GM19099 (cell line): ENCODE measurements around the gene KRTAP10-7.
"Not testable (repeated sequence)": the region's sequence is repeated elsewhere in the genome, so short reads cannot be mapped to it uniquely, and the experiment has no call there.

Source experiments
- POLR2A ChIP-seq: IDR thresholded peaks from 3 replicates; pipeline ENCODE4 v1.6.1; 2011; ENCODE audit warnings: low read depth; ENCODE audit not compliant: insufficient read length; ENCODE audit errors: extremely low read depth

The KRTAP10-7 gene

DNA sequence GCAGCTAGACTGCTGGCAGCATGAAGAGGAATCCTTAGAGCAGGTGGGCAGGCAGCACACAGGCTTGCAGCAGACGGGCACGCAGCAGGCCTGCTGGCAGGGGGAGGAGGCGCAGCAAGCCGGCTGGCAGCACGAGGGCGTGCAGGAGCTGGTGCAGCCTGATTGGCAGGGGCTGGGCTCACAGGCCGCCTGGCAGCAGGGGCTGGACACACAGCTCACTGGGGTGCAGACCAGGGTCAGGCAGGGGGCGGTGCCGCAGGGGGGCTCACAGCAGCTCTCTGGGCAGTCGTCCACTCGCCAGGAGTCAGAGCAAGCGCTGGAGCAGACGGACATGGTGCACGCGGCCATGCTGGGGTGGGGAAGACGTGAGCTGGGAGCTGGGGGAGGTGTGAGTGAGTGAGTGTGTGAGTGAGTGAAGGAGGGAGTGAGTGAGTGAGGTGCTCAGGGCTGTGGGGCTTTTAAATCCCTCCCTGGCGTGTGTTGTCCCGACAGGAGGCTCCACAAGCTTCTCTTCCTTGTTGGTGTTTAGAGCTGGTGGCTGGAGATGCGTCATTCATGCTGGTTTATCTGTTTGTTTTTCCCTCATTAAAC is 20.1 kb upstream of the KRTAP10-7 start, which contains the start of gene KRTAP10-5:
KRTAP10-5 (minus strand) TSS at position 374 of the 591 bp plus-strand sequence; CDS start at position 348, 26 bp downstream.
- not testable (repeated sequence) for TF ChIP-seq POLR2A

DNA sequence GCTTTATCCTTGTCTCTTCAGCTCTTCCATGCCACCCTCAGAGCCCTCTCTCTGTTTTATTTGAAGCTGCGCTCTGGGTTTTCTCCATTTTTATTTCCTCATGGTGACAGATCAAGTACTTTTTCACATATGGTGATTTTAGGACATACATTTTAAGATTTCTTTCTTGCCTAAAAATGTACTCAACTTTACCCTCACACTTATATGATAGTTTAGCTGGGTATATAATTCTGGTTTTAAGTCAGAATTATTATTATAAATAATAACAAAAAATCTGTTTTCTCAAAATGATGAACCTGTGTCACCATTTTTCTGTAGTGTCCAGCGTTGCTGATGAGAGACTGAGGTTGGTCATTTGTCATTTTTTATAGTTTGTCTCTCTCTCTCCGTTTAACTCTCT is 19.2 kb upstream of the KRTAP10-7 start:
- TF ChIP-seq POLR2A: no peak

DNA sequence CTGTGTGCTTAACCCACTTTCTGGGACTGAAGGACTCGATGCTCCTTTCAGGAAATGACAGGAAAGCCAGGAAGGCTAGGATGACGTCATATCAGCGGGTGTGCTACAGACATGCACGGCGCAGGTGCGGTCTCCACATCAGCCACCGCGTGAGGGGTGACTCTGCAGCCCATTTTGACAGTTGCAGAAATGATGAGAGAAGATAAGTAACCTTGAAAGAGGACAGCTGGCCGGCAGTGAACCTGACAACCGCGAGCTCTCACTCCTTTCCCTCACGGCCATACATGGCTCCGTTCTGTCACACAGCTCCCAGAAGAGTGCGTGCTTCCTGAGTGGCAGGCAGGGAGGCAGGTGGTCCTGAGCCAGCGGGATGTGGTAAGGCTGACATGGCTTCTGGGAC is 18.3 kb upstream of the KRTAP10-7 start:
- TF ChIP-seq POLR2A: no peak

DNA sequence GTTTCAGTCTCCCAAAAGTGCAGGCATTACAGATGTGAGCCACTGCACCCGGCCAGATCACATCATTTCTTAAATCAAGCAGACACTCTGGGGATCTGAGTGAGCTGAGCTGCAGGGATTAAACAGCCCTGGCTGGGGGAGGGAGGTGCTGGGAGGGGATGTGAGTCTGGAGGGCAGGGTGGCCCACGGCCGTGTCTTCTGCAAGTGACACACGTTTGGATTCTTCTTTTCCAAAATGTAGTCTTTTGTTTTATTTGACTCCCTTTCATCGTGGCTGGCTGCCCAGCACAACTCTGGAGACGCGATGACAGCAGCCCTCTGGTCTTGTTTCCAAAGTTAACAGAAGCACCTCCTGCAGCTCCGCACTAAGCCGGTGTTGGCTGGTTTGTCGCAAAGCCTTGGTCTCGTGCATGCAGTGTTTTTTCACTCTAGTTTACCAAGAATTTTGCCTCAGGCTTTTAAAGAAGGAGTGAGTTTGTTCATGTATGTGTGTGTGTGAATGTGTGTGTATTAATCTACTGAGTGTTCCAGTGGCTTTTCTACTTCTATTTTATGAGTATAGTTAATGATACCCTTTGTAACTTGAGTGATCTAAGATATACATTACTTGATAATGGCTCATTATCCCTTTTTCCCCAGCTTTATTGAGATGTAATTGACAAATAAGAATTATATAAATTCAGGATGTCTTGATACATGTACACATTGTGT is 17.2 kb upstream of the KRTAP10-7 start:
- no peak for TF ChIP-seq POLR2A

DNA sequence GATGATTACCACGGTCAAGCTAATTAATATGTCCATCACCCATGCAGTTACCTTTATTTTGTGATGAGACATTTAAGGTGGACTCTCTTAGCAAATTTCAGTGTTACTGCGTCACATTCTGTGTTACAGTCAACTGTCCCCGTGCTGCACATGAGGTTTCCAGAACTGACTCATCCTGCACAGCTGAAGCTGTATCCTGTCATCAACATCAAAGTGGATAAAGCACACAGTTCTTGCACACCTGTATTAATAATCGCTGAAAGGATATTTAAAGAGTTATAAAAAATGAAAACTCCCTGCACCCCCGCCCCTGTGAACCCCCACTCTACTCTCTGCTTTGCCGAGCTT is 16.6 kb upstream of the KRTAP10-7 start:
- no peak for TF ChIP-seq POLR2A

DNA sequence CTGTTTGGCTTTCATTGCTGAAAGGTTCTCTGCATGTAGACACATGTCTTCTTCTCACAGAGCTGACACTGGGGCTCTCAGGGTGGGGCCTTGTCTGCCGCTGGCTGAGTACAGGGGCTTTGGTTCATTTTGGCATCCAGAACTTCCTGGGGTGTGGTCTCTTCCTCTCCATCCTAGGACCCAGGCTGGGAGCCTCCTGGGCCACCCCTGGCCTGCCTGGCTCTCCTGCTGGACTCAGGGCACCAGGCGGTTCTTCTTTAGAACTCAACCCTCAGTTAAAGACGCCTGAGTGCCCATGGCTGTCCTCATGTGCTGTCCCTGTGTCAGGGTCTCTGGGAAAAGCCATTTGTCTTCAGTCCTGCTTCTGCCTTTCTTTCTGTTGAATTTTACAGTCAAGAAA is 14.5 kb upstream of the KRTAP10-7 start:
- TF ChIP-seq POLR2A: no peak

DNA sequence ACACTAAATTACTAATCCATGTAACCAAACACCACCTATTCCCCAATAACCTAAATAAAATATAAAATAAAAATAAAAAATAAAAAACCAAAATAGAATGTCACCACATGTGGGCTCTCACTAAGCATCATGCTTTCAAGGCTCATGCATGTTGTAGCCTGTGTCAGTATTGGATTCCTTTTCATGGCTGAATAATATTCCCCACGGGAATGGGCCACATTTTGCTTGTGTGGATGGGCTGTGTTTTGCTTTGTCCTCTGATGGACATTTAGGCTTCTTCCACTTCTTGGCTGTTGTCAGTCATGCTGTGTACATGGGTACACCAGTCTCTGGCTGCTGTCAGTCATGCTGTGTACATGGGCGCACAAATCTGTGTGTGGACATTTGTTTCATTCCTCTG is 11.3 kb upstream of the KRTAP10-7 start:
- no peak for TF ChIP-seq POLR2A

DNA sequence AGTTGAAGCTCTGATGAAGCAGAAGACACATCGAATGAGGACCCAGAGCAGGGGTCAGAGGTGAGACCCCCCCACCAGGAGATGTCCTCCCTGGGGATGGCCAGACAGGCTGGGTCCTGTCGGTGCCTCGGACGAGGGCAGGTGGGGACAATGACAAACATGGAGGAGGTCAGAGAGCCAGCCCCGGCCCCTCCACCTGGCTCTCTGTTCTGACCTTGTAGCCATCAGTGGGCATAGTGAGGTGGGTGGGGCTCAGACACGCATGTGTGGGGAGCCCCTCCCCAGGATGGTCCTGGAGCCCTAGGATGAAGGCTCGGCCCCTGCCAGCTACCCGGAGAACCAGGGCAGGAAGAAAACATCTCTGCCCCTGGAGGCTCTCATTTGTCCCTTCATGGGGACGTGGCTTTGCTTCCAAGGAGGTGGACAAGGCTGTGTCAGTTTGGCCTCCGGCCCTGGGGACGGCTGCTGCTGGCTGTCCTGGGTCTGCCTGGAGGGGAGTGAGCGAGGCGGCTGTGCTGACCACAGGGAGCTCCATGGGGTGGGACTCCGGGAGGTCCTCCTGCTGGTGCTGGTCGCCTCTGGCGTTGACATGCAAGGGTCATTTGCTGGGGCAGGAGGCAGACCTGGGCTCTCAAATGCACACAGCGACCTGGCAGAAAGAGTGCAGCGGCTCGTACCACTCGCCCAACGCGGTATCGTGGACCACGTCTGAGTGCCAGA is 10.7 kb upstream of the KRTAP10-7 start:
- TF ChIP-seq POLR2A: no peak

DNA sequence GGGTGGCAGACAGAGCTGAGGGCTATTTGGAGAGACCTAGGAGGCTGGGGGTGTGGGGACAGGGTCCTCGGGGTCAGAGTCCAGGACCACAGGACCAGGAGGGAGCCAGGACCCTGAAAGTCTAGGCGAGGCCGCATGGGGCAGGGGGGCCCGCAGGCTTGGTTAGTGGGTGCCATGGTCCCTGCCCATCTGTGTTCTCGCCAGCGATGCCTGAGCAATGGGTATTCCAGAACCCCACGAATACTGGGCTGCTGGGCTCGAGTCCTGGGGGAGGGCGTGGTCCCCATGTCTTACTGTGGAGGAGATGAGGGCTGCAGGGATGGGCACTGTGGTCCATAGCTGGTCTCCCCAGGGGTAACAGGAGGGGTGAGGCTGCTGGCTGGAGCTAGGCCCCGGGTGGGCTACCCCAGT is 10.1 kb upstream of the KRTAP10-7 start:
- no peak for TF ChIP-seq POLR2A

DNA sequence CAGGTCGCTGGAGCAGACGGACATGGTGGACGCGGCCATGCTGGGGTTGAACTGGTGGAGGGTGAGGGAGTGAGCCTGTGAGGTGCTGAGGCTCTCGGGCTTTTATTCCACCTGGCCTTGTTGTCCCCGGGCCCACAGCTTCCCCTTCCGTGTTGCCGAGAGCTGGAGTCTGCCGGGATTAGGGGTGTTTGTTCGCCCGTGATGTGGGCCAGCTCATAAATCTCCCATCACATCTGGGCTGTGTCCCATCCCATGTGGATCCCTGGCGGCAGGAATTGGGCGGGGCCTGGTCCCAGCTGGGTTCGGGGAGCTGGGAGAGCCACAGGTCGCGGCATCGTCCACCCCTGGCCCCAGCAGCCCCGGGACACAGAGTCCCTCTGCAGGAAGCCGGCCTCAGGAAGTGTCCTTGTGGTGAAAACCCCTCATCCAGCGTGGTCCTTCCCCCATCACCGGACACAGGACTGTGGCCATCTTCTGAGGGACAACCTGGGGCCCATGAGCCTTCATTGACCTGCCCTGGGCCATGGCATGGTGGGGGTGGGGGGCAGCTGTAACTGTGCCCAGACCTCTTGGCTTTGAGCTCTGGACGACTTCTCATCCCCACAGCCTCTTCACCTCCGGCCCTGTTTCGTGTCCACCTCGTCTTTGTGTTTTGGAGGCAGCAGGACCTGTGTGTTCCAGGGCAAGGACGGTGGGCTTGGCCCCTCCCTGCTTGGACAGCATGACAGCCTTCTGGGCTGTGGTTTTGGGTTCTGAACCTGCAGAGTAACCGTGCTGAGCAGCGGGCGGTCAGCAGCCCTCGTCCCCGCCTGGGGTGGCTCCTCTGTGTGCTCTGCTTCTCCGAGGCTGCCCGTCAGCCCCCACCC is 7.7 kb upstream of the KRTAP10-7 start, which contains the start of gene KRTAP10-6:
KRTAP10-6 (minus strand) TSS at position 60 of the 866 bp plus-strand sequence; CDS start at position 39, 21 bp downstream.
- no peak for TF ChIP-seq POLR2A

DNA sequence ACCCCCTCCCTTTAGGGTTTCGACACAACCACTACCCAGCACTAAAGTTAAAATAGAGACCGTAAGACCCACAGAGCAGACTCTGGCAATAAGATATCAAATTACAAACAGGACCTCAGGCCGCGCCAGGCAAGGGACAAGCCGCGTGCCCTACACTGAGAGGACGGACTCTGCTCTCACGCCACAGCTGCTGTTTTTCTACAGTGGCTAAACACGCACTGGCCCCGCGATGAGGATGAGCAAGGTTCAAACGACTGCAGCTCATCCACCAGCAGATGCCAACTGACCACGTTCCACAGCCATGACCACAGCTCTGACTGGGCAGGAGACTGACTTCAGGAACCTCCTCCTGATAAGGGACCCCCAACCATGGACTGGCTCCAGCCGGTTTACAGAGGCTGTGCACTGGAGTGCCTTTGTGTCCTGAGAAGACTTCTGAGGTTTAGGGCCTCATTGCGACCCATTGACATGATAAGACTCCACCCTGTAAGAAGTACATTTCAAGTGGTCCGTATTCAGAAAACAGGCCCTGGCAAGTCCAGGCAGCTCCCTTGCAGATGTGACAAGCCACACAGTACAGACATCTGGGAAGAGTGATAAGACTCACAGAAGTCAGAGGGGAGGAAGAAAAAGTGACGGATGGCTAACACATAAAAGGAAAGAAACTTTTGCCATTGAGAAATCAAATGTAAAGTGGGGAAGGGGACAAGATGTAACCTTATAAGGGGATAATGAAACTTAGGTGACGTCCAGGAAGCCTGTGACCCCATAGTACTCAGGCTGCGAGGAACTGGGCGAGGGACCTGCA is 6.6 kb upstream of the KRTAP10-7 start:
- no peak for TF ChIP-seq POLR2A

DNA sequence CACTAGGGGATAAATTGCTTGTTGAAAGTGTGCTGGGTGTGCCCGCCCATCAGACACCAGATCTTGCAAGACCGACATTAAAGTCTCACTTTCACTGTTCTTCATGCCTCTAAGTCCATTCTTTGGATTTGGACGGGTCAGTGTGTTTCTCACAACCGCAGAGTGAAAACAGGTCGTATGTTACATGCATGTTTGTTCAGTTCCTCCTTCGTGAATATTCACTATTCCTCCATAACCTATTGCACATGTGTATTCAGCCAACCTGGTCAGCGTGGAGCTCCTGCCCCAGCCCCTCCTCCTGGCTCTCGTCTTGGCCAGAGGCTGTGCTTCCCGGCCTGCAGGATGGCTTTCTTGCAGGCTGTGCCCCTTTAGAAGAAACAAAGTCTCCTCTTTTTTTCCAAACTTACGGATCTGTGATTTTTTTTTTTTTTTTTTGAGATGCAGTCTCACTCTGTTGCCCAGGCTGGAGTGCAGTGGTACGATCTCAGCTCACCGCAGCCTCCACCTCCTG is 5.9 kb upstream of the KRTAP10-7 start:
- no peak for TF ChIP-seq POLR2A

DNA sequence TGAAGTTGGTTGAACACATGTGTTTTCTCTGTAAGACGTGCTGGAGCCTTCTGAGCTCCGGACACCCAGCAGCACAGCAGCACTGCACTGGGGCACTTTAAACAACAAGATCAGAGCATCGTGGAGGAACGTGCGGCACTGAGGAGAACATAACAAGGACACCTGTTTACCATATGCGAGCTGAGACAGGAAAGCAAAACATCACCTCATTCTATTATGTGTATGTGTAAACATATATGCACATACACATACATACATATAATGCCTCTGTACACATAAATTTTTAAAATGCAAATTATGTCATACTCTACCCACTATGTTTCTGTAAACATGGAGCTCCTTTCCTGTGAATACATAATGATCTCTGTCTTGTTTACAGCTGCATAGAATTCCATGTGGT is 4.9 kb upstream of the KRTAP10-7 start:
- TF ChIP-seq POLR2A: no peak

DNA sequence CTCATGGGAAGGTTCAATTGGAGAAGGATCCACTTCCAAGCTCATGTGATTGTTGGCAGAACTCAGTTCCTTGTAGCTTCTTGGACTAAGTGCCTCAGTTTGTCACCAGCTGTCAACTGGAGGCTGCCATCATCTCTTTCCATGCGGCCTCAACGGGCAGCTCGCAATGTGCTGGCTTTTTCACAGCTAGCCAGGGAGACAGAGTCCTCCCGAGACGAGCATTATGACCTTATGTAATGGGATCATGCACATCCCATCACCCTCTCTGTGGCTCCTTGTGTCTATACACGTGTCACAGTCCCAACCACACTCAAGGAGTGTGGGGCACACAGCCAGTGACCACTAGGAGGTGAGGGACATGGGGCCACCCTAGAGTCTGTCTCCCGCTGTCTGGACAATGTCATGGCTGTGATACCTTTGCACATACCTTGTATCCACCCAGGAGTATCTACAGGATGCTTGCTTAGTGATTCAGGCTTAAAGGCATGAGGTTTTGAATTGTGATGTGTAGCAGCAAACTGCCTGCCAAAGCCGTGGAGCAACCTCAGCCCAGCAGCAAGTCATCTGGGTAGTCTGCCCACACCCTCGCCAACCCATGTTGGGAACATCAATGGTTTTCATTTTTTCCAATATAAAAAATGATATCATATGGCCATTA is 4.2 kb upstream of the KRTAP10-7 start:
- no peak for TF ChIP-seq POLR2A

DNA sequence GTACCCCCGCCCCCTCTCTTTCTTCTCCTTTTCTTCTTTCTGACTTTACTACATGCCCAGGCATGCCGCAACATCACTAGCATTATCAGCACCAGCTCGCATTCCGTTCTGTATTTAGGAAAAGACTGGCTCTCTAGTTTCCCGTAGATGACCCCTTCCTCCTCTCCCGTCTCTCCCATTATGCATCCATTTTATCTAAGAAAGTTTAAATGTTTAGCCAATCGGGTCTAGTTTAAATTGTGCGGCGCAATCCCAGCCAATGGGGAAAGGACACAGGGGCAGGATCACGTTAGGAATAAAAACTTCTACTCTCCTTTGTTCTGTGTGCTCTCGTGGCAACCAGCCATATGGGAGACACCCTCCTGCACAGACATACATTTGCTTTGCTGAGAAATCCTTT is 2.3 kb upstream of the KRTAP10-7 start:
- no peak for TF ChIP-seq POLR2A
